HepG2 (cell line): ENCODE measurements around the gene ZC3H13. TPM values are rescaled to one million over a fixed set of nuclear protein-coding genes. Genes with fewer than 3 reads are reported as not detected.

Experiments used
- ATAC-seq: fragments of 200-7000 bp; cut with Tn5 transposase; 3 replicates; pipeline ENCODE4 v1.9.1; 2020; ENCODE audit warnings: mild to moderate bottlenecking, moderate library complexity
- BruUV-seq: library from RNA; stranded (reverse); fragments of 400-500 nt; replicated peaks from 2 replicates; lab custom pipeline; 2021; lab: Mats Ljungman, UMichigan
- CTCF ChIA-PET: fragments of 300-600 bp; formaldehyde crosslinking; extraction: SDS; loops from one replicate; lab custom pipeline; 2021; ENCODE audit warnings: low total read pairs, inconsistent platforms, low intra/inter-chr PET ratio; lab: Yijun Ruan, JAX
- POLR2A ChIA-PET: fragments of 350-600 bp; sonication (Branson Sonifier 250); formaldehyde crosslinking; loops from one replicate; lab custom pipeline; 2020; ENCODE audit warnings: antibody characterized with exemption, inconsistent platforms; lab: Yijun Ruan, JAX
- DNase-seq: peaks from one replicate; pipeline ENCODE4 v3.0.0-alpha.2; 2015; ENCODE audit warnings: low spot score
- FAIRE-seq: peaks from 3 replicates; lab custom pipeline; 2011; peaks lifted over from hg19 to GRCh38; lab: Jason Lieb, UNC
- H2AFZ ChIP-seq: one replicate; pipeline ENCODE4 v1.6.1; 2011; ENCODE audit warnings: low read length, inconsistent platforms
- H3K27ac ChIP-seq: fragments of 300-600 bp; 3 replicates; pipeline ENCODE4 v1.8.0; 2011; ENCODE audit warnings: mixed run types, mild to moderate bottlenecking, mixed read lengths, low read length, inconsistent platforms; ENCODE audit not compliant: insufficient read depth; ENCODE audit errors: extremely low read length
- H3K27me3 ChIP-seq, 2 experiments: fragments of 200-600 bp in 1 of 2; 2 replicates in 1 of 2; 3 replicates in 1 of 2; pipeline versions ENCODE4 v1.6.0 to v1.8.0; 2011; ENCODE audit warnings: low read length in 2 of 2, mild to moderate bottlenecking in 2 of 2, moderate library complexity in 2 of 2, inconsistent platforms in 1 of 2; ENCODE audit not compliant: insufficient read depth in 2 of 2, control insufficient read depth in 1 of 2
- H3K36me3 ChIP-seq, 2 experiments: fragments of 200-600 bp in 1 of 2; replicated peaks in 1 of 2; 2 replicates in 1 of 2; 3 replicates in 1 of 2; pipeline versions ENCODE4 v1.5.1 to v1.8.0; 2011; ENCODE audit warnings: low read length in 2 of 2, inconsistent platforms in 1 of 2; ENCODE audit not compliant: insufficient read depth in 2 of 2, control insufficient read depth in 1 of 2
- H3K4me1 ChIP-seq: 2 replicates; pipeline ENCODE4 v1.5.1; 2012; ENCODE audit warnings: low read length, inconsistent platforms; ENCODE audit not compliant: insufficient read depth
- H3K4me2 ChIP-seq: 2 replicates; pipeline ENCODE4 v1.6.0; 2011; ENCODE audit warnings: low read depth, low read length, inconsistent platforms
- H3K4me3 ChIP-seq, 3 experiments: fragments of 200-600 bp in 1 of 3; sonication (generic), shearing (Covaris generic) in 1 of 3; replicated peaks in 1 of 3; 2 replicates each; pipeline ENCODE4 v1.5.1; 2011 to 2016; ENCODE audit warnings: low read length in 3 of 3, inconsistent platforms in 2 of 3, low read depth in 2 of 3, mild to moderate bottlenecking in 2 of 3, control low read depth in 1 of 3, mixed read lengths in 1 of 3; ENCODE audit not compliant: insufficient read depth in 1 of 3
- H3K79me2 ChIP-seq: one replicate; pipeline ENCODE4 v1.6.1; 2011; ENCODE audit warnings: low read length, inconsistent platforms; ENCODE audit not compliant: insufficient read depth
- H3K9ac ChIP-seq: 2 replicates; pipeline ENCODE4 v1.6.0; 2011; ENCODE audit warnings: mild to moderate bottlenecking, low read depth, low read length, inconsistent platforms; ENCODE audit not compliant: insufficient read depth
- H3K9me3 ChIP-seq: 2 replicates; pipeline ENCODE4 v1.5.1; 2012; ENCODE audit warnings: mild to moderate bottlenecking, low read length
- H4K20me1 ChIP-seq: 2 replicates; pipeline ENCODE4 v1.6.0; 2011; ENCODE audit warnings: inconsistent platforms, mild to moderate bottlenecking, low read length, moderate library complexity; ENCODE audit not compliant: insufficient read depth
- RBFOX2 ChIP-seq: fragments of 200-400 bp; formaldehyde crosslinking; IDR thresholded peaks from 2 replicates; pipeline ENCODE4 v1.6.1; 2017; ENCODE audit warnings: low read depth, mild to moderate bottlenecking, low read length
- REPIN1 ChIP-seq: sonication (generic); formaldehyde crosslinking; IDR thresholded peaks from 2 replicates; pipeline ENCODE4 v1.8.0; 2022; ENCODE audit warnings: missing genetic modification reagents, low read depth, mild to moderate bottlenecking, borderline replicate concordance
- RFX3 ChIP-seq: IDR thresholded peaks from 2 replicates; pipeline ENCODE4 v1.6.1; 2016; ENCODE audit warnings: missing biosample characterization, missing genetic modification reagents
- ZNF607 ChIP-seq: sonication (generic); formaldehyde crosslinking; IDR thresholded peaks from 2 replicates; pipeline ENCODE4 v1.5.1; 2020; ENCODE audit warnings: missing genetic modification reagents, mild to moderate bottlenecking, borderline replicate concordance
- ZNF839 ChIP-seq: sonication (generic); formaldehyde crosslinking; IDR thresholded peaks from 2 replicates; pipeline ENCODE4 v1.4.0; 2020; ENCODE audit warnings: missing genetic modification reagents, mild to moderate bottlenecking, borderline replicate concordance
- WGBS: methylation state at CpG from one replicate; pipeline ENCODE4 v1.1.6; 2017; ENCODE audit warnings: low lambda C conversion rate; 5-methylcytosine and 5-hydroxymethylcytosine counted together
- in situ Hi-C: cut with HindIII; loops from 2 replicates; pipeline ENCODE4 v1.10.0; 2017; ENCODE audit warnings: low pct_unique_long_range_greater_than_20kb; ENCODE audit not compliant: extremely low pct_ligation_motif_present
- intact Hi-C: fragments of 100-400 bp; cut with micrococcal nuclease; formaldehyde crosslinking; loops from one replicate; pipeline ENCODE4 v1.10.0; 2022; ENCODE audit not compliant: unreplicated experiment
- polyA plus RNA-seq, 8 experiments: library from polyadenylated mRNA; depleted of rRNA in 3 of 8; stranded (reverse) in 7 of 8; unstranded in 1 of 8; fragments of >200 nt; fragmentation: Illumina TruSeq in 4 of 8; extraction: Trizol in 4 of 8; gene quantifications; 2 replicates each; pipeline versions ENCODE4 v1.2.1 to v1.2.3, GENCODE V29; 2011 to 2016; ENCODE audit warnings: low read depth in 4 of 8, missing spikeins in 1 of 8, mixed read lengths in 1 of 8; ENCODE audit not compliant: insufficient read depth in 1 of 8
- total RNA-seq, 5 experiments: library from RNA; depleted of rRNA; stranded (reverse); fragments of >200 nt; fragmentation: Illumina TruSeq; extraction: Trizol; gene quantifications; 2 replicates each; pipeline ENCODE4 v1.2.3, GENCODE V29; 2016; ENCODE audit warnings: low read depth in 1 of 5
- TF ChIP-seq, protein P1 (sequence below): sonication (generic); formaldehyde crosslinking; IDR thresholded peaks from 2 replicates; pipeline ENCODE4 v1.5.0; 2020; ENCODE audit warnings: mild to moderate bottlenecking, missing genetic modification reagents, borderline replicate concordance
- TF ChIP-seq, protein P2 (sequence below): IDR thresholded peaks from 2 replicates; pipeline ENCODE4 v1.6.1; 2012; ENCODE audit warnings: low read depth, low read length, improper control_type of control experiment

ZC3H13 gene
- total and polyA plus RNA-seq, 2 of the 13 experiments (the other 11 are each of a cell fraction or from before 2014, with no cell fraction given), result 2.7 to 23.5 TPM

DNA sequence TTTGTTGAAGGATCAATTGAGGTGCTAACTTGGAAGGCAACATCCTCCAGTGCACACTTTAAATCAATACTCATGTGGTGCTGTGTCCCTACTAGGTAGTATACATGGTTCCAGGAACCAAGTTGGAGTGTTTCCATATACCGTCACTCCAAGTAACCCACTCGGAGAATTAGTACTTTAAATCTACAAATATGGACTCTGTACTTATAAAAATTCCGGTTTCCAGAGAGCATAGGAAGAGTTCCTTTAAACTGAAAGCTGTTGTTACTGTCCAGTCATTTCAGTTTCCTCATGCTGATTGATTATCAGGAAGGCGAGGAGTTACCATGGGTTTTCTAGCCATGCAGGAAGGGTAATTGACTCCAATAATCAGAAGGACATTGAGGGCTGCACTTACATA lies 45.1 kb upstream of the ZC3H13 start:
- H3K9ac ChIP-seq, result no peak overlapping the region
- DNase-seq (no peak), ATAC-seq (no peak), FAIRE-seq (no peak)
- H4K20me1 ChIP-seq, result 0 out of 2 replicates have a peak, but pooled peaks cover 2% of the 10 kb centered on the region
- intact Hi-C loops (no loop called here), in situ Hi-C loops (no loop called here)
- H3K27me3 ChIP-seq, result no peaks in the 10 kb centered on the region
- H3K27ac ChIP-seq, result no peak overlapping the region
- no TSS peak for BruUV-seq
- H2AFZ ChIP-seq, result no peak overlapping the region
- H3K36me3 ChIP-seq, result peaks cover 14 to 28% of the 10 kb centered on the region in 2 experiments
- POLR2A ChIA-PET, result no interaction called here
- no peak overlapping the region for H3K4me2 ChIP-seq
- H3K4me1 ChIP-seq, result peaks cover 84% of the 10 kb centered on the region
- H3K79me2 ChIP-seq, result peaks cover 95% of the 10 kb centered on the region
- TF ChIP-seq RBFOX2 (0 out of 2 replicates have a peak, but pooled peaks have one; percentile 17), ZNF607 (CRISPR knock-in tag) (no peak)
- no peaks in the 10 kb centered on the region for H3K9me3 ChIP-seq
- WGBS, result 83% methylated on average over 4 of the region's 4 CpGs
- CTCF ChIA-PET, result no interaction called here
- H3K4me3 ChIP-seq, result no peak overlapping the region

DNA sequence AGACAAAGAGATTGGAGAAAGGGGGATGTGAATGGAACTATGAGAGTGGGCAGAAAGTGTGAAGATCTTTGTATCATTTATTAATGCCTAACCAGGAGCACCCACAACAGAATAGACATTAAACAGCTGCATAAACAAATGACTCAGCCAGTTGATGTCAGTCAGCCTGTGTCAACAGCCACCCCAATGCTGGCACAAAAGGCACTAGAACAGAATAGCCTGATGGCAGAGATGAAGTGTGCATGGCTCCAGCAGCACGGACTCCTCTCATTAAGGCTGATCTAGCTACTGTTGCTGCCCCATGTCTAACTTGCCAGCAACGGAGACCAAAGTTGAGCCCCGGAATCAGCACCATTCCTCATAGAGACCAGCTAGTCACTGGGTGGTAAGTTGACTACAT lies 44.5 kb upstream of the ZC3H13 start:
- ChIA-PET POLR2A (interaction anchor here (1.0 kb wide), 1 partner anchor 8 kb away, joined by 3 read pairs; the partner anchor contains the start of gene CPB2), CTCF (no interaction called here)
- Histone ChIP-seq H3K27me3 (no peaks in the 10 kb centered on the region), H3K4me3 (no peak overlapping the region), H3K79me2 (peaks cover 95% of the 10 kb centered on the region), H3K27ac (no peak overlapping the region), H3K9me3 (no peaks in the 10 kb centered on the region), H3K4me1 (peaks cover 77% of the 10 kb centered on the region), H3K9ac (no peak overlapping the region), H3K4me2 (peak overlapping the region; percentile 23; the same call in 1 of the 2 replicates), H3K36me3 (peaks cover 14 to 28% of the 10 kb centered on the region in 2 experiments), H2AFZ (no peak overlapping the region), H4K20me1 (0 out of 2 replicates have a peak, but pooled peaks cover 2% of the 10 kb centered on the region)
- DNase-seq, result no peak
- ATAC-seq, result peak; percentile 62; the same call in 2 of the 3 replicates
- WGBS, result 93% methylated on average over 2 of the region's 3 CpGs
- intact Hi-C loops (no loop called here), in situ Hi-C loops (no loop called here)
- no TSS peak for BruUV-seq
- FAIRE-seq, result no peak
- TF ChIP-seq, protein P1, sequence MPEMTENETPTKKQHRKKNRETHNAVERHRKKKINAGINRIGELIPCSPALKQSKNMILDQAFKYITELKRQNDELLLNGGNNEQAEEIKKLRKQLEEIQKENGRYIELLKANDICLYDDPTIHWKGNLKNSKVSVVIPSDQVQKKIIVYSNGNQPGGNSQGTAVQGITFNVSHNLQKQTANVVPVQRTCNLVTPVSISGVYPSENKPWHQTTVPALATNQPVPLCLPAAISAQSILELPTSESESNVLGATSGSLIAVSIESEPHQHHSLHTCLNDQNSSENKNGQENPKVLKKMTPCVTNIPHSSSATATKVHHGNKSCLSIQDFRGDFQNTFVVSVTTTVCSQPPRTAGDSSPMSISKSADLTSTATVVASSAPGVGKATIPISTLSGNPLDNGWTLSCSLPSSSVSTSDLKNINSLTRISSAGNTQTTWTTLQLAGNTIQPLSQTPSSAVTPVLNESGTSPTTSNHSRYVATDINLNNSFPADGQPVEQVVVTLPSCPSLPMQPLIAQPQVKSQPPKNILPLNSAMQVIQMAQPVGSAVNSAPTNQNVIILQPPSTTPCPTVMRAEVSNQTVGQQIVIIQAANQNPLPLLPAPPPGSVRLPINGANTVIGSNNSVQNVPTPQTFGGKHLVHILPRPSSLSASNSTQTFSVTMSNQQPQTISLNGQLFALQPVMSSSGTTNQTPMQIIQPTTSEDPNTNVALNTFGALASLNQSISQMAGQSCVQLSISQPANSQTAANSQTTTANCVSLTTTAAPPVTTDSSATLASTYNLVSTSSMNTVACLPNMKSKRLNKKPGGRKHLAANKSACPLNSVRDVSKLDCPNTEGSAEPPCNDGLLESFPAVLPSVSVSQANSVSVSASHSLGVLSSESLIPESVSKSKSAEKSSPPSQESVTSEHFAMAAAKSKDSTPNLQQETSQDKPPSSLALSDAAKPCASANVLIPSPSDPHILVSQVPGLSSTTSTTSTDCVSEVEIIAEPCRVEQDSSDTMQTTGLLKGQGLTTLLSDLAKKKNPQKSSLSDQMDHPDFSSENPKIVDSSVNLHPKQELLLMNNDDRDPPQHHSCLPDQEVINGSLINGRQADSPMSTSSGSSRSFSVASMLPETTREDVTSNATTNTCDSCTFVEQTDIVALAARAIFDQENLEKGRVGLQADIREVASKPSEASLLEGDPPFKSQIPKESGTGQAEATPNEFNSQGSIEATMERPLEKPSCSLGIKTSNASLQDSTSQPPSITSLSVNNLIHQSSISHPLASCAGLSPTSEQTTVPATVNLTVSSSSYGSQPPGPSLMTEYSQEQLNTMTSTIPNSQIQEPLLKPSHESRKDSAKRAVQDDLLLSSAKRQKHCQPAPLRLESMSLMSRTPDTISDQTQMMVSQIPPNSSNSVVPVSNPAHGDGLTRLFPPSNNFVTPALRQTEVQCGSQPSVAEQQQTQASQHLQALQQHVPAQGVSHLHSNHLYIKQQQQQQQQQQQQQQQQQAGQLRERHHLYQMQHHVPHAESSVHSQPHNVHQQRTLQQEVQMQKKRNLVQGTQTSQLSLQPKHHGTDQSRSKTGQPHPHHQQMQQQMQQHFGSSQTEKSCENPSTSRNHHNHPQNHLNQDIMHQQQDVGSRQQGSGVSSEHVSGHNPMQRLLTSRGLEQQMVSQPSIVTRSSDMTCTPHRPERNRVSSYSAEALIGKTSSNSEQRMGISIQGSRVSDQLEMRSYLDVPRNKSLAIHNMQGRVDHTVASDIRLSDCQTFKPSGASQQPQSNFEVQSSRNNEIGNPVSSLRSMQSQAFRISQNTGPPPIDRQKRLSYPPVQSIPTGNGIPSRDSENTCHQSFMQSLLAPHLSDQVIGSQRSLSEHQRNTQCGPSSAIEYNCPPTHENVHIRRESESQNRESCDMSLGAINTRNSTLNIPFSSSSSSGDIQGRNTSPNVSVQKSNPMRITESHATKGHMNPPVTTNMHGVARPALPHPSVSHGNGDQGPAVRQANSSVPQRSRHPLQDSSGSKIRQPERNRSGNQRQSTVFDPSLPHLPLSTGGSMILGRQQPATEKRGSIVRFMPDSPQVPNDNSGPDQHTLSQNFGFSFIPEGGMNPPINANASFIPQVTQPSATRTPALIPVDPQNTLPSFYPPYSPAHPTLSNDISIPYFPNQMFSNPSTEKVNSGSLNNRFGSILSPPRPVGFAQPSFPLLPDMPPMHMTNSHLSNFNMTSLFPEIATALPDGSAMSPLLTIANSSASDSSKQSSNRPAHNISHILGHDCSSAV (CRISPR knock-in tag), result no peak
- TF ChIP-seq ZNF839 (CRISPR knock-in tag), result no peak
- TF ChIP-seq RFX3 (CRISPR knock-in tag), result no peak
- TF ChIP-seq, protein P2, sequence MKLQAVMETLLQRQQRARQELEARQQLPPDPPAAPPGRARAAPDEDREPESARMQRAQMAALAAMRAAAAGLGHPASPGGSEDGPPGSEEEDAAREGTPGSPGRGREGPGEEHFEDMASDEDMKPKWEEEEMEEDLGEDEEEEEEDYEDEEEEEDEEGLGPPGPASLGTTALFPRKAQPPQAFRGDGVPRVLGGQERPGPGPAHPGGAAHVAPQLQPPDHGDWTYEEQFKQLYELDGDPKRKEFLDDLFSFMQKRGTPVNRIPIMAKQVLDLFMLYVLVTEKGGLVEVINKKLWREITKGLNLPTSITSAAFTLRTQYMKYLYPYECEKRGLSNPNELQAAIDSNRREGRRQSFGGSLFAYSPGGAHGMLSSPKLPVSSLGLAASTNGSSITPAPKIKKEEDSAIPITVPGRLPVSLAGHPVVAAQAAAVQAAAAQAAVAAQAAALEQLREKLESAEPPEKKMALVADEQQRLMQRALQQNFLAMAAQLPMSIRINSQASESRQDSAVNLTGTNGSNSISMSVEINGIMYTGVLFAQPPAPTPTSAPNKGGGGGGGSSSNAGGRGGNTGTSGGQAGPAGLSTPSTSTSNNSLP, result peak; percentile 43; the same call in 1 of the 2 replicates
- TF ChIP-seq REPIN1 (CRISPR knock-in tag), result no peak
